Measurements from ENCODE around the gene TRIM45. TPM values are rescaled to one million over a fixed set of nuclear protein-coding genes. Genes with fewer than 3 reads are reported as not detected.

The TRIM45 gene
- total RNA-seq, 1 donor from 2014 or later, result 6.3 TPM

DNA sequence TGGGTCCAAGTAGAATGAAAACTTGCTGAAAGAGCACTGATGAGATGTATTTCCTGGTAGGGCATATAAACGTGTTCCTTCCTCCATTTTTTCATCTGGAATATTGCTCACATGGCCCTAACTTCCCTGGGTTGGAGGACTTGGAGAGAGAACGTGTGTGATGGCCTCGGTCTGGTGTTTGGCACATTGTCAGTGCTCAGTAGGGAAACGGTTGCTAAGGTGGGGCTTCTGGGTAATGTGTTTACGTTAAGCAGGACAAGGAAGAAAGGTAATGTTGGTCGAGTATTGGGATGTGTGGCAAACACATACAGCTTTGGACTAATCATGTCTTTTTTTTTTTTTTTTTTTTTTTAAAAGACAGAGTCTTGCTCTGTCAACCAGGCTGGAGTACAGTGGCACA is 55.2 kb downstream of the TRIM45 start:
- H3K4me1 Mint-ChIP-seq (ENCODE audit: unreplicated experiment), result peaks cover 4% of the 10 kb centered on the region
- no peak overlapping the region for H3K4me3 Mint-ChIP-seq (ENCODE audit: unreplicated experiment)
- H3K9me3 Mint-ChIP-seq (ENCODE audit: unreplicated experiment), result no peaks in the 10 kb centered on the region
- no peak overlapping the region for H3K27ac Mint-ChIP-seq (ENCODE audit: unreplicated experiment)
- H3K27me3 Mint-ChIP-seq (ENCODE audit: unreplicated experiment), result no peaks in the 10 kb centered on the region
- TF ChIP-seq, protein P1, sequence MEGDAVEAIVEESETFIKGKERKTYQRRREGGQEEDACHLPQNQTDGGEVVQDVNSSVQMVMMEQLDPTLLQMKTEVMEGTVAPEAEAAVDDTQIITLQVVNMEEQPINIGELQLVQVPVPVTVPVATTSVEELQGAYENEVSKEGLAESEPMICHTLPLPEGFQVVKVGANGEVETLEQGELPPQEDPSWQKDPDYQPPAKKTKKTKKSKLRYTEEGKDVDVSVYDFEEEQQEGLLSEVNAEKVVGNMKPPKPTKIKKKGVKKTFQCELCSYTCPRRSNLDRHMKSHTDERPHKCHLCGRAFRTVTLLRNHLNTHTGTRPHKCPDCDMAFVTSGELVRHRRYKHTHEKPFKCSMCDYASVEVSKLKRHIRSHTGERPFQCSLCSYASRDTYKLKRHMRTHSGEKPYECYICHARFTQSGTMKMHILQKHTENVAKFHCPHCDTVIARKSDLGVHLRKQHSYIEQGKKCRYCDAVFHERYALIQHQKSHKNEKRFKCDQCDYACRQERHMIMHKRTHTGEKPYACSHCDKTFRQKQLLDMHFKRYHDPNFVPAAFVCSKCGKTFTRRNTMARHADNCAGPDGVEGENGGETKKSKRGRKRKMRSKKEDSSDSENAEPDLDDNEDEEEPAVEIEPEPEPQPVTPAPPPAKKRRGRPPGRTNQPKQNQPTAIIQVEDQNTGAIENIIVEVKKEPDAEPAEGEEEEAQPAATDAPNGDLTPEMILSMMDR (IDR thresholded peaks at IDR 0.05), result no peak
- DNase-seq (ENCODE audit: extremely low spot score, unreplicated experiment), result no peak
- no peaks in the 10 kb centered on the region for H3K36me3 Mint-ChIP-seq (ENCODE audit: unreplicated experiment)

DNA sequence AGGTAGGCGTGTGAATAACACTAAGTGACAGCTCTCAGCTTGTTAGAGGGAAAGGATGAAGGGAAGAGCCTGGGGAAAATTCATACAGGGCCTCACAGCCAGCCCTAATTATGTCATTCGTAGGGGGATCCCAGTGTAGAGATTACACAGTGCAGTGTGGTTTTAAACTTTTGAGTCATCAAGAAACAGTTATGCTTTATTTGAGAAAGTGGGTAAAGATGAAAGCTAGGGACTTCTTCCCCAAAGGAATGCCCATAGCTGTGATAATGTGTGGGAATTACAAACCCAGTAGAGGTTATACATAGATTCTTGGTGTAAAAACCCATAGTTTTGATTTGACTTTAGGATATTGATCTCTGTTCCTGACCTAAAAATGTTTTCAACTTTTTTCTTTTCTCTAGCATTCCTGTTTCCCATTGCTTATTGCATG is 59.5 kb downstream of the TRIM45 start:
- DNase-seq (ENCODE audit: extremely low spot score, unreplicated experiment), result no peak
- TF ChIP-seq, protein P1 (IDR thresholded peaks at IDR 0.05), result no peak
- no peaks in the 10 kb centered on the region for H3K36me3 Mint-ChIP-seq (ENCODE audit: unreplicated experiment)
- no peak overlapping the region for H3K27ac Mint-ChIP-seq (ENCODE audit: unreplicated experiment)
- peaks cover 15% of the 10 kb centered on the region for H3K4me1 Mint-ChIP-seq (ENCODE audit: unreplicated experiment)
- H3K9me3 Mint-ChIP-seq (ENCODE audit: unreplicated experiment), result no peaks in the 10 kb centered on the region
- H3K4me3 Mint-ChIP-seq (ENCODE audit: unreplicated experiment), result no peak overlapping the region
- H3K27me3 Mint-ChIP-seq (ENCODE audit: unreplicated experiment), result no peaks in the 10 kb centered on the region

Small RNA genes lying within 50 kb of the gene (microRNA-seq; reads per million reads assigned to microRNA genes)
- 14.2 reads per million, percentile 22 among the genes with 10 or more reads in this experiment for gene MIR942 (ENCODE audit: unreplicated experiment)

Other genes with a start within 250 kb of the TRIM45 start
- 51.1 and 52.9 TPM in 2 replicates for gene PTGFRN, start 211.8 kb downstream of the TRIM45 start, total RNA-seq
- 0.50 and 0.78 TPM in 2 replicates for gene CD101, start 120.0 kb downstream of the TRIM45 start, total RNA-seq
- gene TTF2, start 61.4 kb downstream of the TRIM45 start, total RNA-seq, result 17.4 and 18.6 TPM in 2 replicates
- not detected in 2 replicates for gene VTCN1, start 89.2 kb upstream of the TRIM45 start, total RNA-seq
- gene MAN1A2, start 245.7 kb upstream of the TRIM45 start, total RNA-seq, result 48.3 and 53.7 TPM in 2 replicates

All from osteocyte (in vitro differentiated cells).